ENCODE data around the gene FAM83B. TPM values are rescaled to one million over a fixed set of nuclear protein-coding genes. Genes with fewer than 3 reads are reported as not detected.

The FAM83B gene
- total and polyA plus RNA-seq, 4 donors, result 0.63 TPM; not detected in 3

- H3K9me3 ChIP-seq (ENCODE audit: control insufficient read depth, low read length), result no peaks in the 10 kb centered on the region
- no peaks in the 10 kb centered on the region for H3K27me3 ChIP-seq (ENCODE audit: control insufficient read depth in 1 of 2, insufficient read depth in 2 of 2, low read length in 1 of 2)
- DNase-seq (no peak), ATAC-seq (ENCODE audit: low FRiP score) (no peak)
- WGBS, 2 donors, result 90% methylated on average over 2 of the region's 2 CpGs
- intact Hi-C loops (cut with DNase I), result no loop called here
- H3K4me1 ChIP-seq (ENCODE audit: control insufficient read depth in 1 of 2, insufficient read depth in 2 of 2, low read length in 2 of 2), result no peaks in the 10 kb centered on the region
- H3K4me3 ChIP-seq (ENCODE audit: low read length in 2 of 2), result no peak overlapping the region
- no peak overlapping the region for H3K27ac ChIP-seq (ENCODE audit: low read depth in 1 of 2, low read length in 2 of 2)
- H3K36me3 ChIP-seq (ENCODE audit: control insufficient read depth in 1 of 2, insufficient read depth in 2 of 2, low read length in 1 of 2), result no peaks in the 10 kb centered on the region
Observed at GRCh38 chr6:54874349-54875048, 27.9 kb downstream of the FAM83B start.

GRCh38 chr6:54875539-54875938 lies 29.0 kb downstream of the FAM83B start:
- Histone ChIP-seq H3K4me3 (ENCODE audit: low read length in 2 of 2) (no peak overlapping the region), H3K36me3 (ENCODE audit: control insufficient read depth in 1 of 2, insufficient read depth in 2 of 2, low read length in 1 of 2) (no peaks in the 10 kb centered on the region), H3K9me3 (ENCODE audit: control insufficient read depth, low read length) (no peaks in the 10 kb centered on the region), H3K27me3 (ENCODE audit: control insufficient read depth in 1 of 2, insufficient read depth in 2 of 2, low read length in 1 of 2) (no peaks in the 10 kb centered on the region), H3K4me1 (ENCODE audit: control insufficient read depth in 1 of 2, insufficient read depth in 2 of 2, low read length in 2 of 2) (no peaks in the 10 kb centered on the region), H3K27ac (ENCODE audit: low read depth in 1 of 2, low read length in 2 of 2) (no peak overlapping the region)
- intact Hi-C loops (cut with DNase I), result no loop called here
- DNase-seq (no peak), ATAC-seq (ENCODE audit: low FRiP score) (no peak)
- WGBS, 2 donors, result 82 to 84% methylated on average over 3 of the region's 3 CpGs

- 88 to 92% methylated on average over 8 of the region's 8 CpGs for WGBS, 2 donors
- intact Hi-C loops (cut with DNase I), result no loop called here
- H3K4me3 ChIP-seq (ENCODE audit: low read length in 2 of 2), result no peak overlapping the region
- no peaks in the 10 kb centered on the region for H3K4me1 ChIP-seq (ENCODE audit: control insufficient read depth in 1 of 2, insufficient read depth in 2 of 2, low read length in 2 of 2)
- no peaks in the 10 kb centered on the region for H3K36me3 ChIP-seq (ENCODE audit: control insufficient read depth in 1 of 2, insufficient read depth in 2 of 2, low read length in 1 of 2)
- no peak for DNase-seq
- no peaks in the 10 kb centered on the region for H3K27me3 ChIP-seq (ENCODE audit: control insufficient read depth in 1 of 2, insufficient read depth in 2 of 2, low read length in 1 of 2)
- ATAC-seq (ENCODE audit: low FRiP score), result no peak
- H3K27ac ChIP-seq (ENCODE audit: low read depth in 1 of 2, low read length in 2 of 2), result no peak overlapping the region
- H3K9me3 ChIP-seq (ENCODE audit: control insufficient read depth, low read length), result no peaks in the 10 kb centered on the region
Observed at GRCh38 chr6:54876365-54876764, 29.8 kb downstream of the FAM83B start.

- no peaks in the 10 kb centered on the region for H3K36me3 ChIP-seq (ENCODE audit: control insufficient read depth in 1 of 2, insufficient read depth in 2 of 2, low read length in 1 of 2)
- no peak for ATAC-seq (ENCODE audit: low FRiP score)
Observed at GRCh38 chr6:54876871-54877270, 30.3 kb downstream of the FAM83B start.

GRCh38 chr6:54877713-54878317 lies 31.2 kb downstream of the FAM83B start:
- Histone ChIP-seq H3K9me3 (ENCODE audit: control insufficient read depth, low read length) (no peaks in the 10 kb centered on the region), H3K27me3 (ENCODE audit: control insufficient read depth in 1 of 2, insufficient read depth in 2 of 2, low read length in 1 of 2) (no peaks in the 10 kb centered on the region), H3K36me3 (ENCODE audit: control insufficient read depth in 1 of 2, insufficient read depth in 2 of 2, low read length in 1 of 2) (no peaks in the 10 kb centered on the region), H3K4me3 (ENCODE audit: low read length in 2 of 2) (no peak overlapping the region), H3K27ac (ENCODE audit: low read depth in 1 of 2, low read length in 2 of 2) (no peak overlapping the region), H3K4me1 (ENCODE audit: control insufficient read depth in 1 of 2, insufficient read depth in 2 of 2, low read length in 2 of 2) (no peaks in the 10 kb centered on the region)
- 93% methylated on average over 5 of the region's 5 CpGs for WGBS, 2 donors
- intact Hi-C loops (cut with DNase I), result no loop called here
- DNase-seq (no peak), ATAC-seq (ENCODE audit: low FRiP score) (no peak)

More at GRCh38 chr6:54876871-54877270, 30.3 kb downstream of the FAM83B start:
- H3K4me1 ChIP-seq (ENCODE audit: control insufficient read depth in 1 of 2, insufficient read depth in 2 of 2, low read length in 2 of 2), result no peaks in the 10 kb centered on the region
- DNase-seq, result no peak
- no peaks in the 10 kb centered on the region for H3K9me3 ChIP-seq (ENCODE audit: control insufficient read depth, low read length)
- H3K27ac ChIP-seq (ENCODE audit: low read depth in 1 of 2, low read length in 2 of 2), result no peak overlapping the region
- intact Hi-C loops (cut with DNase I), result no loop called here
- no peak overlapping the region for H3K4me3 ChIP-seq (ENCODE audit: low read length in 2 of 2)
- H3K27me3 ChIP-seq (ENCODE audit: control insufficient read depth in 1 of 2, insufficient read depth in 2 of 2, low read length in 1 of 2), result no peaks in the 10 kb centered on the region

- intact Hi-C loops (cut with DNase I), result no loop called here
Observed at GRCh38 chr6:54878718-54879117, 32.1 kb downstream of the FAM83B start.

GRCh38 chr6:54879188-54879985 lies 32.8 kb downstream of the FAM83B start:
- no peaks in the 10 kb centered on the region for H3K36me3 ChIP-seq (ENCODE audit: control insufficient read depth in 1 of 2, insufficient read depth in 2 of 2, low read length in 1 of 2)
- 58 to 63% methylated on average over 8 of the region's 8 CpGs for WGBS, 2 donors
- H3K4me3 ChIP-seq (ENCODE audit: low read length in 2 of 2), result no peak overlapping the region
- no peaks in the 10 kb centered on the region for H3K27me3 ChIP-seq (ENCODE audit: control insufficient read depth in 1 of 2, insufficient read depth in 2 of 2, low read length in 1 of 2)
- H3K9me3 ChIP-seq (ENCODE audit: control insufficient read depth, low read length), result no peaks in the 10 kb centered on the region
- DNase-seq (no peak), ATAC-seq (ENCODE audit: low FRiP score) (no peak)
- no peaks in the 10 kb centered on the region for H3K4me1 ChIP-seq (ENCODE audit: control insufficient read depth in 1 of 2, insufficient read depth in 2 of 2, low read length in 2 of 2)
- intact Hi-C loops (cut with DNase I), result no loop called here
- H3K27ac ChIP-seq (ENCODE audit: low read depth in 1 of 2, low read length in 2 of 2), result no peak overlapping the region

More at GRCh38 chr6:54878718-54879117, 32.1 kb downstream of the FAM83B start:
- no peak overlapping the region for H3K4me3 ChIP-seq (ENCODE audit: low read length in 2 of 2)
- H3K4me1 ChIP-seq (ENCODE audit: control insufficient read depth in 1 of 2, insufficient read depth in 2 of 2, low read length in 2 of 2), result no peaks in the 10 kb centered on the region
- H3K27ac ChIP-seq (ENCODE audit: low read depth in 1 of 2, low read length in 2 of 2), result no peak overlapping the region
- 82 to 85% methylated on average over 2 of the region's 2 CpGs for WGBS, 2 donors
- no peaks in the 10 kb centered on the region for H3K36me3 ChIP-seq (ENCODE audit: control insufficient read depth in 1 of 2, insufficient read depth in 2 of 2, low read length in 1 of 2)
- DNase-seq (no peak), ATAC-seq (ENCODE audit: low FRiP score) (no peak)
- no peaks in the 10 kb centered on the region for H3K9me3 ChIP-seq (ENCODE audit: control insufficient read depth, low read length)
- H3K27me3 ChIP-seq (ENCODE audit: control insufficient read depth in 1 of 2, insufficient read depth in 2 of 2, low read length in 1 of 2), result no peaks in the 10 kb centered on the region

GRCh38 chr6:54881067-54881730 lies 34.6 kb downstream of the FAM83B start:
- H3K27me3 ChIP-seq (ENCODE audit: control insufficient read depth in 1 of 2, insufficient read depth in 2 of 2, low read length in 1 of 2), result no peaks in the 10 kb centered on the region
- no peaks in the 10 kb centered on the region for H3K36me3 ChIP-seq (ENCODE audit: control insufficient read depth in 1 of 2, insufficient read depth in 2 of 2, low read length in 1 of 2)
- H3K9me3 ChIP-seq (ENCODE audit: control insufficient read depth, low read length), result no peaks in the 10 kb centered on the region
- no peaks in the 10 kb centered on the region for H3K4me1 ChIP-seq (ENCODE audit: control insufficient read depth in 1 of 2, insufficient read depth in 2 of 2, low read length in 2 of 2)
- H3K4me3 ChIP-seq (ENCODE audit: low read length in 2 of 2), result no peak overlapping the region
- 67% methylated on average over 1 of the region's 1 CpG for WGBS, 2 donors
- intact Hi-C loops (cut with DNase I), result no loop called here
- H3K27ac ChIP-seq (ENCODE audit: low read depth in 1 of 2, low read length in 2 of 2), result no peak overlapping the region
- DNase-seq (no peak), ATAC-seq (ENCODE audit: low FRiP score) (no peak)
